Esophagus squamous epithelium (tissue), 5 donors: ENCODE data around the gene SPRTN. TPM values are rescaled to one million over a fixed set of nuclear protein-coding genes. Genes with fewer than 3 reads are reported as not detected.

Experiments
- DNase-seq: peaks from one replicate; lab custom pipeline; 2025; lab: John Stamatoyannopoulos, UW
- H3K27ac ChIP-seq, 4 donors: fragments of 200-600 bp; sonication (generic); one replicate each; pipeline ENCODE4 v1.5.1; 2016 to 2019; ENCODE audit warnings: mild to moderate bottlenecking in 1 of 4
- H3K27me3 ChIP-seq, 4 donors: fragments of 200-600 bp; sonication (generic); 1 replicate in 3 of 4; 2 replicates in 1 of 4; pipeline versions ENCODE4 v1.5.1 to v1.6.0; 2017 to 2021; ENCODE audit warnings: antibody characterized with exemption in 1 of 4
- H3K36me3 ChIP-seq, 3 donors: fragments of 200-600 bp; sonication (generic); one replicate each; pipeline ENCODE4 v1.5.1; 2016 to 2019
- H3K4me1 ChIP-seq, 3 donors: fragments of 200-600 bp; sonication (generic); one replicate each; pipeline ENCODE4 v1.5.1; 2017 to 2019
- H3K4me3 ChIP-seq, 4 donors: fragments of 200-600 bp; sonication (generic); 1 replicate in 3 of 4; 2 replicates in 1 of 4; pipeline ENCODE4 v1.5.1; 2016 to 2019; ENCODE audit warnings: mild to moderate bottlenecking in 2 of 4, moderate library complexity in 1 of 4
- H3K9me3 ChIP-seq, 3 donors: fragments of 200-600 bp; sonication (generic); one replicate each; pipeline ENCODE4 v1.5.1; 2016 to 2019
- POLR2A ChIP-seq, 4 donors: fragments of 450-650 bp; IDR thresholded peaks; one replicate each; pipeline ENCODE4 v1.6.1; 2017; ENCODE audit warnings: antibody characterized with exemption in 4 of 4, mild to moderate bottlenecking in 4 of 4, moderate library complexity in 3 of 4
- WGBS, 2 donors: methylation state at CpG; one replicate each; pipeline ENCODE4 v1.1.5; 2018; 5-methylcytosine and 5-hydroxymethylcytosine counted together
- intact Hi-C: fragments of 100-400 bp; cut with DNase I; formaldehyde crosslinking; loops from one replicate; pipeline ENCODE4 v1.15.0; 2022
- total RNA-seq, 4 donors: library from RNA; depleted of rRNA; stranded (reverse); fragments of >200 nt; gene quantifications; one replicate each; pipeline ENCODE4 v1.1.0, GENCODE V29; 2016
- TF ChIP-seq, protein P1 (sequence below), 6 experiments: fragments of 450-650 bp in 4 of 6; fragments of 200-600 bp in 2 of 6; sonication (generic) in 2 of 6; IDR thresholded peaks; one replicate each; pipeline ENCODE4 v1.5.1; 2016 to 2019; ENCODE audit warnings: antibody characterized with exemption in 6 of 6, mild to moderate bottlenecking in 4 of 6, moderate library complexity in 4 of 6
- donor health status: DM: yes; HTN: yes; CAD: no.

Gene SPRTN
- total RNA-seq, 4 donors from 2014 or later: 10.9 to 22.9 (median 16.9) TPM

DNA sequence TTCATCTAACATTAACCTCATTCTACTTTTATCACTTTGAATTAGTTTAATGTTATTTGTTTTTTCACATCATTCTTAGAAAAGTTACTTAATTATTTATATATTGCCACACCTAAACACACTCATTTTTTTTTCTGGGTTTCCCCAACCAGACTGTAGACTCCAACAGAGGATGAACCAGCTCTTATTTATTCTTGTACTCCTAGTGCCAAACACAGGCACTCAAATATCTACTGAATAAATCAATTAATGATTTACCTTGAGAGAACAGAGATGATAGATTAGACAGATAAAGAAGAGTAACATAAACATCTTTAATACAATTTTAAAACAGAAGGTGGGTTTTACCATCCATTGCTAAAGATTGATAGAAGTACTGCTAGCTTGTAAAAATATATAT is 48.4 kb downstream of the SPRTN start:
- DNase-seq: no peak
- no peak overlapping the region for H3K27ac ChIP-seq
- H3K9me3 ChIP-seq: no peaks in the 10 kb centered on the region
- H3K4me3 ChIP-seq: no peak overlapping the region
- H3K4me1 ChIP-seq: peaks cover 0 to 51% (median 21%) of the 10 kb centered on the region in 3 donors
- no peaks in the 10 kb centered on the region for H3K36me3 ChIP-seq
- intact Hi-C loops: no loop called here
- H3K27me3 ChIP-seq: no peaks in the 10 kb centered on the region
- TF ChIP-seq POLR2A (IDR thresholded peaks at IDR 0.05): no peak

GRCh38 chr1:231387770-231388669 is 49.9 kb downstream of the SPRTN start:
- Histone ChIP-seq H3K4me3 (no peak overlapping the region), H3K9me3 (no peaks in the 10 kb centered on the region), H3K4me1 (peaks cover 0 to 36% (median 9%) of the 10 kb centered on the region in 3 donors), H3K27ac (no peak overlapping the region), H3K27me3 (no peaks in the 10 kb centered on the region), H3K36me3 (no peaks in the 10 kb centered on the region)
- DNase-seq: no peak
- intact Hi-C loops: no loop called here
- no peak for TF ChIP-seq POLR2A (IDR thresholded peaks at IDR 0.05)
- TF ChIP-seq, protein P1, sequence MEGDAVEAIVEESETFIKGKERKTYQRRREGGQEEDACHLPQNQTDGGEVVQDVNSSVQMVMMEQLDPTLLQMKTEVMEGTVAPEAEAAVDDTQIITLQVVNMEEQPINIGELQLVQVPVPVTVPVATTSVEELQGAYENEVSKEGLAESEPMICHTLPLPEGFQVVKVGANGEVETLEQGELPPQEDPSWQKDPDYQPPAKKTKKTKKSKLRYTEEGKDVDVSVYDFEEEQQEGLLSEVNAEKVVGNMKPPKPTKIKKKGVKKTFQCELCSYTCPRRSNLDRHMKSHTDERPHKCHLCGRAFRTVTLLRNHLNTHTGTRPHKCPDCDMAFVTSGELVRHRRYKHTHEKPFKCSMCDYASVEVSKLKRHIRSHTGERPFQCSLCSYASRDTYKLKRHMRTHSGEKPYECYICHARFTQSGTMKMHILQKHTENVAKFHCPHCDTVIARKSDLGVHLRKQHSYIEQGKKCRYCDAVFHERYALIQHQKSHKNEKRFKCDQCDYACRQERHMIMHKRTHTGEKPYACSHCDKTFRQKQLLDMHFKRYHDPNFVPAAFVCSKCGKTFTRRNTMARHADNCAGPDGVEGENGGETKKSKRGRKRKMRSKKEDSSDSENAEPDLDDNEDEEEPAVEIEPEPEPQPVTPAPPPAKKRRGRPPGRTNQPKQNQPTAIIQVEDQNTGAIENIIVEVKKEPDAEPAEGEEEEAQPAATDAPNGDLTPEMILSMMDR (IDR thresholded peaks at IDR 0.05): no peak
- 89 to 92% methylated on average over 4 to 5 of the region's 5 CpGs for WGBS, 2 donors

GRCh38 chr1:231390071-231390470 is 52.0 kb downstream of the SPRTN start:
- no peak for DNase-seq

GRCh38 chr1:231392389-231393131 is 54.5 kb downstream of the SPRTN start:
- H3K27ac ChIP-seq: no peak overlapping the region
- H3K4me1 ChIP-seq: peaks cover 0 to 29% (median 7%) of the 10 kb centered on the region in 3 donors
- no peaks in the 10 kb centered on the region for H3K9me3 ChIP-seq
- DNase-seq: no peak
- no peak for TF ChIP-seq POLR2A (IDR thresholded peaks at IDR 0.05)
- TF ChIP-seq, protein P1 (IDR thresholded peaks at IDR 0.05): no peak
- intact Hi-C loops: no loop called here
- WGBS, 2 donors: 50 to 64% methylated on average over 1 of the region's 1 CpG
- H3K27me3 ChIP-seq: no peaks in the 10 kb centered on the region
- no peak overlapping the region for H3K4me3 ChIP-seq
- H3K36me3 ChIP-seq: no peaks in the 10 kb centered on the region

More at GRCh38 chr1:231390071-231390470, 52.0 kb downstream of the SPRTN start:
- Histone ChIP-seq H3K9me3 (no peaks in the 10 kb centered on the region), H3K27me3 (no peaks in the 10 kb centered on the region), H3K27ac (no peak overlapping the region), H3K4me3 (no peak overlapping the region), H3K36me3 (no peaks in the 10 kb centered on the region), H3K4me1 (peaks cover 0 to 21% (median 6%) of the 10 kb centered on the region in 3 donors)
- no peak for TF ChIP-seq POLR2A (IDR thresholded peaks at IDR 0.05)
- TF ChIP-seq, protein P1 (IDR thresholded peaks at IDR 0.05): no peak
- 28 to 41% methylated on average over 2 of the region's 2 CpGs for WGBS, 2 donors
- intact Hi-C loops: no loop called here

DNA sequence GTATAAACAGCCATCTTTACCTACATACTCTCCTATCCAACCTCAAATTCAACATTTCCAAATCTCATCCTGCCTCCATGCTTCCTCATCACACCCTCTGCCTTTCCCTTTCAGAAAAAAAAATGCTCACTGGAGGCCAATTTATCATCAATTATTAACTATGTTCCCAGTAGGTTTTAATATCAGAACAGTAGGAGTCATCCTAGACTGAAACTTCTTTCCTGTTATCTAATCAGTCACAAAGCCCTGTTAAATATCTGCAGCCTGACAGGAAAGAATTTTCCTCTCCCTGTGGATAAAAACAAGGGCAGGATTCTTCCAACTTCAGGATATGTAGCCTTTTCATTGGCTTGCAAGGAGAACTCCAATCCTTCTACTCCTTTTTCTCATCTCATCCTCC is 55.6 kb downstream of the SPRTN start:
- intact Hi-C loops: no loop called here

More for the DNA sequence above, 55.6 kb downstream of the SPRTN start:
- Histone ChIP-seq H3K4me3 (no peak overlapping the region), H3K36me3 (no peaks in the 10 kb centered on the region), H3K9me3 (no peaks in the 10 kb centered on the region), H3K27ac (no peak overlapping the region), H3K4me1 (peaks cover 0 to 30% (median 7%) of the 10 kb centered on the region in 3 donors), H3K27me3 (no peaks in the 10 kb centered on the region)
- DNase-seq: no peak
- no peak for TF ChIP-seq POLR2A (IDR thresholded peaks at IDR 0.05)
- TF ChIP-seq, protein P1 (IDR thresholded peaks at IDR 0.05): no peak
